ENCODE results near the gene RAB30. TPM values are rescaled to one million over a fixed set of nuclear protein-coding genes. Genes with fewer than 3 reads are reported as not detected.
"Not testable (repeated sequence)": the region's sequence is repeated elsewhere in the genome, so short reads cannot be mapped to it uniquely, and the experiment has no call there.

The RAB30 gene
- total RNA-seq, 1 donor from 2014 or later = 12.5 TPM

- Histone ChIP-seq H3K36me3 (no peaks in the 10 kb centered on the region), H3K4me3 (no peak overlapping the region), H3K27me3 (no peaks in the 10 kb centered on the region), H3K9me3 (no peaks in the 10 kb centered on the region), H3K27ac (no peak overlapping the region), H3K4me1 (no peaks in the 10 kb centered on the region)
- ATAC-seq = no peak
- intact Hi-C loops (cut with DNase I) = no loop called here
- DNase-seq = no peak
- TF ChIP-seq CTCF (IDR thresholded peaks at IDR 0.05) = no peak
Measured at GRCh38 chr11:82949352-82949751, 122.3 kb downstream of the RAB30 start.

- Histone ChIP-seq H3K27ac (no peak overlapping the region), H3K36me3 (no peaks in the 10 kb centered on the region), H3K27me3 (no peaks in the 10 kb centered on the region), H3K4me3 (no peak overlapping the region), H3K4me1 (no peaks in the 10 kb centered on the region), H3K9me3 (no peaks in the 10 kb centered on the region)
- intact Hi-C loops (cut with DNase I) = no loop called here
- peak; percentile 9 for ATAC-seq
- no peak for TF ChIP-seq CTCF (IDR thresholded peaks at IDR 0.05)
- no peak for DNase-seq
Measured at GRCh38 chr11:82945682-82946081, 126.0 kb downstream of the RAB30 start.

- ATAC-seq; H3K9me3 ChIP-seq; H3K36me3 ChIP-seq; DNase-seq; intact Hi-C loops (cut with DNase I); H3K4me3 ChIP-seq; H3K27me3 ChIP-seq; H3K4me1 ChIP-seq; H3K27ac ChIP-seq: not testable (repeated sequence)
Measured at GRCh38 chr11:82945041-82945440, 126.7 kb downstream of the RAB30 start.

- H3K4me1 ChIP-seq = no peaks in the 10 kb centered on the region
- H3K27me3 ChIP-seq = no peaks in the 10 kb centered on the region
- H3K4me3 ChIP-seq = no peak overlapping the region
- no peak for TF ChIP-seq CTCF (IDR thresholded peaks at IDR 0.05)
- no peaks in the 10 kb centered on the region for H3K9me3 ChIP-seq
- no peak for ATAC-seq
- DNase-seq = no peak
- H3K27ac ChIP-seq = no peak overlapping the region
- intact Hi-C loops (cut with DNase I) = no loop called here
- no peaks in the 10 kb centered on the region for H3K36me3 ChIP-seq
Measured at GRCh38 chr11:82944198-82944597, 127.5 kb downstream of the RAB30 start.

- H3K27ac ChIP-seq; H3K27me3 ChIP-seq; intact Hi-C loops (cut with DNase I); H3K4me1 ChIP-seq; H3K36me3 ChIP-seq; DNase-seq; ATAC-seq; H3K9me3 ChIP-seq; H3K4me3 ChIP-seq: not testable (repeated sequence)
Measured at GRCh38 chr11:82943430-82943829, 128.3 kb downstream of the RAB30 start.

GRCh38 chr11:82942376-82942775, 129.3 kb downstream of the RAB30 start:
- no peaks in the 10 kb centered on the region for H3K9me3 ChIP-seq
- H3K27ac ChIP-seq = no peak overlapping the region
- no peak overlapping the region for H3K4me3 ChIP-seq
- no peaks in the 10 kb centered on the region for H3K27me3 ChIP-seq
- TF ChIP-seq CTCF (IDR thresholded peaks at IDR 0.05) = no peak
- no peak for ATAC-seq
- no peaks in the 10 kb centered on the region for H3K4me1 ChIP-seq
- DNase-seq = no peak
- intact Hi-C loops (cut with DNase I) = no loop called here
- H3K36me3 ChIP-seq = no peaks in the 10 kb centered on the region

GRCh38 chr11:82939456-82939855, 132.2 kb downstream of the RAB30 start:
- DNase-seq (no peak), ATAC-seq (no peak)
- Histone ChIP-seq H3K4me3 (no peak overlapping the region), H3K36me3 (no peaks in the 10 kb centered on the region), H3K4me1 (no peaks in the 10 kb centered on the region), H3K27ac (no peak overlapping the region), H3K9me3 (no peaks in the 10 kb centered on the region), H3K27me3 (no peaks in the 10 kb centered on the region)
- TF ChIP-seq CTCF (IDR thresholded peaks at IDR 0.05) = no peak
- intact Hi-C loops (cut with DNase I) = no loop called here
